WERI-Rb-1 (cell line): ENCODE data around the gene CLMP.

Source experiments
- DNase-seq: peaks from one replicate; pipeline ENCODE4 v3.0.0-alpha.2; 2020
- H3K27ac ChIP-seq: fragments of 250-450 bp; sonication (Bioruptor Pico); 2 replicates; pipeline ENCODE4 v1.5.1; 2020; ENCODE audit warnings: mild to moderate bottlenecking, moderate library complexity
- H3K27me3 ChIP-seq: fragments of 250-450 bp; sonication (Bioruptor Pico); 2 replicates; pipeline ENCODE4 v1.5.1; 2021; ENCODE audit warnings: mild to moderate bottlenecking, low read depth, moderate library complexity; ENCODE audit not compliant: insufficient read depth, severe bottlenecking
- H3K36me3 ChIP-seq: fragments of 250-450 bp; sonication (Bioruptor Pico); 2 replicates; pipeline ENCODE4 v1.5.1; 2020; ENCODE audit warnings: mild to moderate bottlenecking, moderate library complexity
- H3K4me3 ChIP-seq: 2 replicates; pipeline ENCODE4 v1.5.1; 2011; ENCODE audit warnings: low read depth, mild to moderate bottlenecking, control low read depth, low read length
- H3K9me3 ChIP-seq: fragments of 250-450 bp; sonication (Bioruptor Pico); 2 replicates; pipeline ENCODE4 v1.5.1; 2021; ENCODE audit warnings: mild to moderate bottlenecking, moderate library complexity; ENCODE audit not compliant: severe bottlenecking
- CTCF ChIP-seq: IDR thresholded peaks from 2 replicates; pipeline ENCODE4 v1.5.1; 2011; ENCODE audit warnings: low read depth, mild to moderate bottlenecking, control low read depth, inconsistent platforms, low read length

The CLMP gene

GRCh38 chr11:123174196-123175183, 20.6 kb downstream of the CLMP start:
- H3K36me3 ChIP-seq: no peaks in the 10 kb centered on the region
- H3K27me3 ChIP-seq: no peaks in the 10 kb centered on the region
- no peak for DNase-seq
- H3K27ac ChIP-seq: no peak overlapping the region
- H3K4me3 ChIP-seq: no peak overlapping the region
- H3K9me3 ChIP-seq: no peaks in the 10 kb centered on the region
- no peak for TF ChIP-seq CTCF

- H3K27ac ChIP-seq: no peak overlapping the region
- no peaks in the 10 kb centered on the region for H3K9me3 ChIP-seq
- no peak for DNase-seq
- H3K36me3 ChIP-seq: no peaks in the 10 kb centered on the region
- H3K27me3 ChIP-seq: no peaks in the 10 kb centered on the region
- no peak overlapping the region for H3K4me3 ChIP-seq
- no peak for TF ChIP-seq CTCF
Observed at GRCh38 chr11:123173856-123174186, 21.2 kb downstream of the CLMP start.

GRCh38 chr11:123173040-123173855, 21.8 kb downstream of the CLMP start:
- TF ChIP-seq CTCF: no peak
- no peak overlapping the region for H3K4me3 ChIP-seq
- no peaks in the 10 kb centered on the region for H3K36me3 ChIP-seq
- no peak for DNase-seq
- H3K27me3 ChIP-seq: no peaks in the 10 kb centered on the region
- H3K9me3 ChIP-seq: no peaks in the 10 kb centered on the region
- no peak overlapping the region for H3K27ac ChIP-seq

- H3K9me3 ChIP-seq: no peaks in the 10 kb centered on the region
- H3K27ac ChIP-seq: no peak overlapping the region
- no peaks in the 10 kb centered on the region for H3K36me3 ChIP-seq
- no peak overlapping the region for H3K4me3 ChIP-seq
- H3K27me3 ChIP-seq: no peaks in the 10 kb centered on the region
- TF ChIP-seq CTCF: no peak
- no peak for DNase-seq
Observed at GRCh38 chr11:123170929-123171328, 24.1 kb downstream of the CLMP start.

- DNase-seq: no peak
- Histone ChIP-seq H3K27me3 (no peaks in the 10 kb centered on the region), H3K4me3 (no peak overlapping the region), H3K36me3 (no peaks in the 10 kb centered on the region), H3K27ac (no peak overlapping the region), H3K9me3 (no peaks in the 10 kb centered on the region)
- no peak for TF ChIP-seq CTCF
Observed at GRCh38 chr11:123169821-123170220, 25.2 kb downstream of the CLMP start.
